ENCODE measurements around the gene BCO2. TPM values are rescaled to one million over a fixed set of nuclear protein-coding genes. Genes with fewer than 3 reads are reported as not detected.
A peak's percentile ranks its signal among the peaks of the same experiment; 100 is the strongest.

Gene BCO2
- total and polyA plus RNA-seq, 2 experiments from 2014 or later, result 0.63 to 1.1 TPM

DNA sequence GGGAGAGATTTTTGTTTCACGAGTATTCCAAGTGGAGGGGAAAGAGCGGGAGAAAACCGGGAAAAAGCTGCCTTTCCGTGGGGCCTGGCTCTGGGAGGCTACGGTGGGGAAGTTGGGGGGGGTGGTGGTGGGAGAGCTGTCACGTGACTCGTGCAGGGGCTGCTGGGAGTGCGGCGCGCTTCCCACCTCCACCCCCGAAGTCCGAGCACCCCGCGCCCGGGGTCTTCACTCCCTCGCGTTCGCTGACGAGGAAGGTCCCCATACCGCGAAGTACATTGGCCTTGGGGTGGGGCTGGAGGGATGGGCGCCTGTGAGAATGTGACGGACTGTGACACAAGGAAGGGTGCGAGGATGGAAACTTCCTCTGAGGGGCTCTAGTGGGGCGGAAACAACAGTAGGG, 8.2 kb upstream of the BCO2 start, which contains the start of gene TEX12:
Gene TEX12 (plus strand): TSS at position 228 of the 400 bp plus-strand sequence. CDS start 1,897 bp downstream, outside the sequence.
- no peaks in the 10 kb centered on the region for H3K27me3 ChIP-seq (ENCODE audit: insufficient read depth)
- H3K4me3 ChIP-seq, result no peak within 1 kb of the TSS
- H3K79me2 ChIP-seq (replicated peaks; ENCODE audit: insufficient read depth), result no peaks in the 10 kb centered on the region
- DNase-seq (ENCODE audit: low spot score) (peak; percentile 28), ATAC-seq (peak; percentile 42; the same call in 2 of the 3 replicates)
- H3K27ac ChIP-seq (ENCODE audit: low read depth), result 0 out of 2 replicates have a peak within 1 kb of the TSS, but pooled peaks have one; percentile 22
- H2AFZ ChIP-seq, result peak within 1 kb of the TSS; percentile 94
- Mint-ChIP-seq H3K4me1 (peaks cover 7% of the 10 kb centered on the region), H3K9me3 (no peaks in the 10 kb centered on the region), H3K27ac (no peak within 1 kb of the TSS), H3K36me3 (ENCODE audit: low read depth) (no peaks in the 10 kb centered on the region), H3K4me3 (no peak within 1 kb of the TSS), H3K27me3 (ENCODE audit: insufficient read depth, low read depth, poor library complexity) (peaks cover 7% of the 10 kb centered on the region)
- no peaks in the 10 kb centered on the region for H3K9me2 ChIP-seq (ENCODE audit: insufficient read depth)
- H3K36me3 ChIP-seq (ENCODE audit: insufficient read depth), result no peaks in the 10 kb centered on the region
- H3F3A ChIP-seq (replicated peaks; ENCODE audit: low read depth), result no peaks in the 10 kb centered on the region
- no peaks in the 10 kb centered on the region for H4K20me1 ChIP-seq (replicated peaks; ENCODE audit: insufficient read depth)
- no peak within 1 kb of the TSS for H3K4me2 ChIP-seq
- TF ChIP-seq EZH2 (IDR thresholded peaks at IDR 0.05; ENCODE audit: low read depth, unreplicated experiment) (no peak), NANOG (IDR thresholded peaks at IDR 0.05; ENCODE audit: borderline replicate concordance) (no peak), EZH2phosphoT487 (IDR thresholded peaks at IDR 0.05; ENCODE audit: unreplicated experiment) (no peak), ZNF462 (CRISPR knock-in tag; IDR thresholded peaks at IDR 0.05) (no peak), ZNF114 (CRISPR knock-in tag; IDR thresholded peaks at IDR 0.05) (no peak), CTCF (conservative IDR thresholded peaks at IDR 0.05; ENCODE audit: low read depth in 2 of 2) (no peak), POLR2AphosphoS5 (IDR thresholded peaks at IDR 0.05; ENCODE audit: low read depth) (no peak), JUNB (IDR thresholded peaks at IDR 0.05; ENCODE audit: unreplicated experiment) (no peak), ZNF331 (CRISPR knock-in tag; IDR thresholded peaks at IDR 0.05; ENCODE audit: low read depth) (no peak), STAT1 (IDR thresholded peaks at IDR 0.05; ENCODE audit: unreplicated experiment) (no peak), CREB1 (CRISPR knock-in tag; IDR thresholded peaks at IDR 0.05; ENCODE audit: low read depth) (no peak), ETS1 (IDR thresholded peaks at IDR 0.05) (no peak)
- TF ChIP-seq, protein P1, sequence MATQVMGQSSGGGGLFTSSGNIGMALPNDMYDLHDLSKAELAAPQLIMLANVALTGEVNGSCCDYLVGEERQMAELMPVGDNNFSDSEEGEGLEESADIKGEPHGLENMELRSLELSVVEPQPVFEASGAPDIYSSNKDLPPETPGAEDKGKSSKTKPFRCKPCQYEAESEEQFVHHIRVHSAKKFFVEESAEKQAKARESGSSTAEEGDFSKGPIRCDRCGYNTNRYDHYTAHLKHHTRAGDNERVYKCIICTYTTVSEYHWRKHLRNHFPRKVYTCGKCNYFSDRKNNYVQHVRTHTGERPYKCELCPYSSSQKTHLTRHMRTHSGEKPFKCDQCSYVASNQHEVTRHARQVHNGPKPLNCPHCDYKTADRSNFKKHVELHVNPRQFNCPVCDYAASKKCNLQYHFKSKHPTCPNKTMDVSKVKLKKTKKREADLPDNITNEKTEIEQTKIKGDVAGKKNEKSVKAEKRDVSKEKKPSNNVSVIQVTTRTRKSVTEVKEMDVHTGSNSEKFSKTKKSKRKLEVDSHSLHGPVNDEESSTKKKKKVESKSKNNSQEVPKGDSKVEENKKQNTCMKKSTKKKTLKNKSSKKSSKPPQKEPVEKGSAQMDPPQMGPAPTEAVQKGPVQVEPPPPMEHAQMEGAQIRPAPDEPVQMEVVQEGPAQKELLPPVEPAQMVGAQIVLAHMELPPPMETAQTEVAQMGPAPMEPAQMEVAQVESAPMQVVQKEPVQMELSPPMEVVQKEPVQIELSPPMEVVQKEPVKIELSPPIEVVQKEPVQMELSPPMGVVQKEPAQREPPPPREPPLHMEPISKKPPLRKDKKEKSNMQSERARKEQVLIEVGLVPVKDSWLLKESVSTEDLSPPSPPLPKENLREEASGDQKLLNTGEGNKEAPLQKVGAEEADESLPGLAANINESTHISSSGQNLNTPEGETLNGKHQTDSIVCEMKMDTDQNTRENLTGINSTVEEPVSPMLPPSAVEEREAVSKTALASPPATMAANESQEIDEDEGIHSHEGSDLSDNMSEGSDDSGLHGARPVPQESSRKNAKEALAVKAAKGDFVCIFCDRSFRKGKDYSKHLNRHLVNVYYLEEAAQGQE (IDR thresholded peaks at IDR 0.05; ENCODE audit: unreplicated experiment), result no peak
- no peaks in the 10 kb centered on the region for H3K4me1 ChIP-seq (ENCODE audit: insufficient read depth)

All from GM23338 (cell line).